Measurements from ENCODE around the gene COL5A2. TPM values are rescaled to one million over a fixed set of nuclear protein-coding genes. Genes with fewer than 3 reads are reported as not detected.

Gene COL5A2
- total RNA-seq, 2 experiments from 2014 or later = 1.6 to 1.7 TPM

DNA sequence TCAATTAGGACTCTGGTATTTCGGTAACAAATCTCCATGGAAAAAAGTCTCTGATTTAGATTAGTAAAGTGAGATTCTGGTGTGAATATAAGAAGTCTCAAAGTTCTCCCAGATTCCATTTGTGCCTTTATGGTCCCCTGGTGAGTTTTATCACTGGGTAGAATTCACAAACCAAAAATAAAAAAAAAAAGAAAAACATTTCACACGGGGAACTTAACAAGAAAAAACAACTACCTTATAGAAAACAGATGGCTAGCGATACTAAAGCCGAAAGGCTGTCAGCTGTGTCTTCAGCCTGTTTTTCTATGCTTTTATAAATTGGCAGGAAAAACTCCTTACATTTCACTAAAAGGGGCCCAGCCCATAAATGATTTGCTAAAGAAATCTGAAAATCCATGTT is 50.6 kb downstream of the COL5A2 start:
- ChIA-PET POLR2A (no interaction called here), CTCF (no interaction called here)
- no peak overlapping the region for H3K4me3 Mint-ChIP-seq
- DNase-seq = no peak
- H3K9me3 Mint-ChIP-seq = no peaks in the 10 kb centered on the region
- H3K36me3 Mint-ChIP-seq (ENCODE audit: low read depth) = no peaks in the 10 kb centered on the region
- H3K27me3 Mint-ChIP-seq = peaks cover 3% of the 10 kb centered on the region
- H3K27ac Mint-ChIP-seq = no peak overlapping the region
- H3K4me1 Mint-ChIP-seq = no peaks in the 10 kb centered on the region

DNA sequence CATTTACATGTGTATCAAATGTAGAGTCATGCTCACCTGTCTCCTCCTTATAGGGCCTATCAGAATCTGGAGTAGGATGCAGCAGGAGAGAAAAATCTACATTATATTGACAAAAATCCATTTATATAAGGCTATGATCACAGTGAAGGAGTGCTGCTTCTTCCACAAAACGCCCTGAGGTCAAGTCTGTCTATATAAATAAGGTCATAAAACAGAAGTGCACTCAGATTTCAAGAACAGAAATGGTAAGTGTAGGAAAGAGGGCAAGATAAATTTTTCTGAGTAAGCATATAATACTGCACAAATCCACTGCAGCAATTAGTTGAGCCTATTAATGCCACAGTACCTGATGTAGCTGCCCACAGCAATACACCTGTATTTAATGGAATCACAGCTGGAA is 51.8 kb downstream of the COL5A2 start:
- CTCF ChIA-PET = no interaction called here
- H3K27ac Mint-ChIP-seq = no peak overlapping the region
- peaks cover 3% of the 10 kb centered on the region for H3K27me3 Mint-ChIP-seq
- no peaks in the 10 kb centered on the region for H3K4me1 Mint-ChIP-seq
- DNase-seq = no peak
- H3K36me3 Mint-ChIP-seq (ENCODE audit: low read depth) = no peaks in the 10 kb centered on the region
- H3K4me3 Mint-ChIP-seq = no peak overlapping the region
- no peaks in the 10 kb centered on the region for H3K9me3 Mint-ChIP-seq
- POLR2A ChIA-PET = no interaction called here

DNA sequence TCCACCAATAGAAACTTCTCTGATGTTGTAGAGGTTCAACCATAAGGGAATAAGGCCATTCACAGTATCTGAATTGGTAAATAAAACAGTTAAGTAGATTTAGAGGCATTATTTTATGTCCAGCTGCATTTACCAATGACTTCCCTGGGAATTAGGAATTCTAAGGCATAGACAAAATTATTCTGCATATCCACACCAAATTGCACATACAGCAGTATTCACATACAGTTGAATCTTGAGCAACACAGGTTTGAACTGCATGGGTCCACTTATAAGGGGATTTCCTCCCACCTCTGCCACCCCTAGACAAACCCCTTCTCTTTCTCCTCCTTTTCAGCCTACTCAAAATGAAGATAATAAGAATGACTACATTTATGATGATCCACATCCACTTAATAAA is 54.4 kb downstream of the COL5A2 start:
- CTCF ChIA-PET = no interaction called here
- Mint-ChIP-seq H3K36me3 (ENCODE audit: low read depth) (no peaks in the 10 kb centered on the region), H3K4me3 (no peak overlapping the region), H3K27ac (no peak overlapping the region), H3K9me3 (no peaks in the 10 kb centered on the region), H3K27me3 (peaks cover 3% of the 10 kb centered on the region), H3K4me1 (no peaks in the 10 kb centered on the region)
- POLR2A ChIA-PET = no interaction called here
- no peak for DNase-seq

DNA sequence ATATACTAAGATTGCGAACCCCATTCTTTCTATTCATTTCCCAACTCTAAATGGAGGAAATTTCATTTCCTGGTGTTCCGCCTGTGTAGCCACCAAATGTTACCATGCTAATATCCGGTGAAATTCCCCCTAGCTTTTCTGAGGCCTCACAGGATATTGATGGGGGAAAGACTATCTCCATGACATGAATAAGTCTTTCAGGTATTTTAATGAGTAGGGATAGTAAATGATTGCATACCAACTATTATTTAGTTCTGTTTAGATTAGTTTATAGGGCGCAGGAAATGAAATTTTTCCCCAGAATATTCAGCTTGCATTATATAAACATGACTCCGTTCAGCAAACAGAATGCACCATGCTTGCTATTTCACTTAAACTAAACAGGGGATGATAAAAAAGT is 55.4 kb downstream of the COL5A2 start:
- Mint-ChIP-seq H3K4me3 (no peak overlapping the region), H3K27me3 (peaks cover 3% of the 10 kb centered on the region), H3K27ac (no peak overlapping the region), H3K36me3 (ENCODE audit: low read depth) (no peaks in the 10 kb centered on the region), H3K4me1 (no peaks in the 10 kb centered on the region), H3K9me3 (no peaks in the 10 kb centered on the region)
- ChIA-PET CTCF (no interaction called here), POLR2A (no interaction called here)
- DNase-seq = no peak

DNA sequence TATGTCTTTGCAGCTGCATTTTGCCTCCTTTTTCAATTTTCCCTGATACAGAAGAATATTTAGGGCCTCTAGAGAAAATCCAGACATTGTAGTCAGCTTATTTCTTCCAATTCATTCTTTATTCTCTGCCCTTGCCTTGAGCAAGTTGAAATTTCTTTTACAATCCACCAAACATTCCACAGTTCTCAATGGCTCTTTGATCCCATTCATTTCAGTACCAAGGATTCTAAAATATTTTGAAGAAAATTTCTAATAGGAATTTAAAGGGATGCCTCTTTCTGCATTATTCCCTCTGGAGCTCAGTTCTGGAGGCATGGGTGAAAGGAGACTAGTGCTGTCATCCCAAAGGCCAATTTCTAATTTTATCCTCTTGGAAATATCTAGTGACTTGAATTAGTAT is 61.2 kb downstream of the COL5A2 start:
- CTCF ChIA-PET = interaction anchor here (0.6 to 1.9 kb wide), 3 partner anchors 24 to 294 kb away, joined by 3 to 11 read pairs (median 5); no protein-coding TSS in a partner anchor
- H3K36me3 Mint-ChIP-seq (ENCODE audit: low read depth) = no peaks in the 10 kb centered on the region
- H3K9me3 Mint-ChIP-seq = no peaks in the 10 kb centered on the region

DNA sequence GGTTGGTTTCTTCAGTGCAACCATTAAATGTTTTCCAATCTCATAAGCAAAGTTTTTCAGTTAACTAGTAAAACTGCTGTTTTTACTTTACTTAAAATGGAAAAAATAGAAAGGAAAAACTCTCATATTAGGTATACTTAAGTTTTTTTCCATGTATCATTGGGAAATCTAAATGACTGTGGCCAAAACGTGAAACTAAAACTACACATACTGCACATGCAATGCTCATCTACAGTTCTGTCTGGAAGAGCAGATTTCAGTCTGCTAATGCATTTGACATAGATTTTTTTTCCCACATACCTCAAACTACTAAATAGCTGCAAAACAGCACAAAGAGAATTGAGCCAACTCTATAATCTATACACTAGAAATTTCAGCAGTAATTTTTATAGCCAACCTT is 62.6 kb downstream of the COL5A2 start:
- H3K27ac Mint-ChIP-seq = no peak overlapping the region
- H3K4me3 Mint-ChIP-seq = no peak overlapping the region
- no peaks in the 10 kb centered on the region for H3K9me3 Mint-ChIP-seq
- H3K36me3 Mint-ChIP-seq (ENCODE audit: low read depth) = no peaks in the 10 kb centered on the region
- H3K27me3 Mint-ChIP-seq = no peaks in the 10 kb centered on the region
- DNase-seq = no peak
- no peaks in the 10 kb centered on the region for H3K4me1 Mint-ChIP-seq
- POLR2A ChIA-PET = no interaction called here
- CTCF ChIA-PET = interaction anchor here (0.5 to 1.9 kb wide), 2 partner anchors 26 to 189 kb away, joined by 3 to 11 read pairs; no protein-coding TSS in a partner anchor

More for the DNA sequence above, 61.2 kb downstream of the COL5A2 start:
- no peaks in the 10 kb centered on the region for H3K4me1 Mint-ChIP-seq
- H3K27me3 Mint-ChIP-seq = no peaks in the 10 kb centered on the region
- POLR2A ChIA-PET = no interaction called here
- DNase-seq = no peak
- no peak overlapping the region for H3K4me3 Mint-ChIP-seq
- no peak overlapping the region for H3K27ac Mint-ChIP-seq

DNA sequence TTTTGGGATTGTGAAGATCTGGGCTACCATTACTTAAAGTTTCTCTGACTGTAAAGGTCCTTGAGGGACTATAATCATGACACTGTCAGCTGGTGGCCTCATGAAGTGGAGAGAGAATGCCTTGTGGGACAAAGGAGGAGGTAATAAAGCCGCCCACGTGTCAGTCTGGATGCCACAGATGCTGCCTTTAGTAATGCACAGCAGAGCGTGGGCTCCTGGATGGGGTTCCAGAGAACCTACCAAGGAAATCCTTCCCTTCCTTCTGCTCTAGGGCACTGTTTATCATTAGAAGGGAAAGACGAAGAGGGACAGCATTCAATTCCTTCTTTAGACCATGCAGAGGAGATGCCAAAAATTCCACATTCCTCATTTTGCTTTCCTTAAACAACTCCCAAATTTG is 63.5 kb downstream of the COL5A2 start:
- Mint-ChIP-seq H3K27ac (no peak overlapping the region), H3K9me3 (no peaks in the 10 kb centered on the region), H3K4me3 (no peak overlapping the region), H3K27me3 (no peaks in the 10 kb centered on the region), H3K4me1 (no peaks in the 10 kb centered on the region), H3K36me3 (ENCODE audit: low read depth) (no peaks in the 10 kb centered on the region)
- ChIA-PET POLR2A (no interaction called here), CTCF (no interaction called here)
- DNase-seq = no peak

DNA sequence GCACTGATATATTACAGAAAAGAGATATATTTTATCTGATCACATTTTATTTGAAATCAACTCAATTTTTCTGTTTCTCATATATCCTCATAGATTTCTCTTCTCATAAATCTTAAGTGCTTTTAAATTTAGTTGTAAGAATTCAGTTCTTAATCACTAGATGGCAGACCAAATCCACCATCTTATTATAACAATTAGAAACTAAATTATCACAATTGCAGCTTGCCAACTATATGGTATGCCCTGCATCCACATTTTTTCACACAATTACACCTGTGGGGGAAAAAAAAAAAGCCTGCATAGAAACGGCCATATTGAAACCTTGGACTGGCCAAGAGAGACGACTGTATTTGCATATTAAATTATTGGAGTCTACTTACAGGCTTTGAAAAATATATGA is 64.4 kb downstream of the COL5A2 start:
- POLR2A ChIA-PET = no interaction called here

DNA sequence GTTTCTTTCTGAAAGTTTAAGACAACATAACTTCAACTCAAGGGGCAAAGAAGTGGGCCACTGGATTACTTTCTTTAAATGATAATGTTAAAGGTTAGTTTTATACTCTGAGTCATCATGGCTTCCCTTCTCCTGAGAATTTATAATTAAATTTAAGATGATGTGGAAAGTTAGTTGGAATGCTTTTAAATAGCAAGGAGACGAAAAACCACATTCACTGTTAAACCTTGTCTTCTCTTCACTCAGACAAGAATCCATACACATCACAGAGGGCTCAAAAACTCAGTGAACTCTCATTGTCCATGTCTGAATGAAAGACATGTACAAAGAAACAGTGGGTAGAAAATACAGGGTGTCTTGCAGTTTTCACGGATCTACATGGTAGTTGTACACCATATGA is 65.6 kb downstream of the COL5A2 start:
- POLR2A ChIA-PET = no interaction called here
- no peaks in the 10 kb centered on the region for H3K4me1 Mint-ChIP-seq
- CTCF ChIA-PET = no interaction called here

More for the DNA sequence above, 64.4 kb downstream of the COL5A2 start:
- DNase-seq = no peak
- H3K4me1 Mint-ChIP-seq = no peaks in the 10 kb centered on the region
- no peak overlapping the region for H3K4me3 Mint-ChIP-seq
- H3K9me3 Mint-ChIP-seq = no peaks in the 10 kb centered on the region
- no peaks in the 10 kb centered on the region for H3K27me3 Mint-ChIP-seq
- CTCF ChIA-PET = no interaction called here
- H3K36me3 Mint-ChIP-seq (ENCODE audit: low read depth) = no peaks in the 10 kb centered on the region
- H3K27ac Mint-ChIP-seq = no peak overlapping the region

DNA sequence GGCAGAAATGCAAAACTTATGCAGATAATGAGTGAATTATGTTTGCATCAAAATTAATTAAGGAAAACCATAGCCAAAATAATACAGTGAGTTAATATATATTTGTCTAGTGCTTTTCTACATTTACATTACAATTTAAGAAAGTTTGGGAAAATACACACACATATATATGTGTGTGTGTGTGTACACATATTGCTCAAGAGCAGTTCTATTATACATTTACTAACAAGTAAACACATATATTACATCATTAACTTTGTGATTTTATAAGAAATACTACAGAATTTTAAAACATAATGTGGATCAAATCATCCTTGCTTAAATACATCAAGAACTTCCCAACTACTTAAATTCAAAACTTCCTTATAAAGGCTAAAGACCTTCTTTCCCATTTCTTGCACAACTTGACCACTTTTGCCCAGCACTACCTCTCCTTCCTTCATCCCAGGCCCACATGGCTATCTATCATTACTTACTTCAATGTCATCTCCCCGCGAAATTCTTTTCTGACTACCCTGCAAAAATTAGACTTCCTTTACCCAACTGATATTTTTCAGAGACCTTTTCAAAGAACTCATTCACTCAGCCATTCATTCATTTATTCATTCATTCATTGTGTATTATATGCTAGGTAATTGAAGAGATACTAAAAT is 68.4 kb downstream of the COL5A2 start:
- H3K36me3 Mint-ChIP-seq (ENCODE audit: low read depth) = no peaks in the 10 kb centered on the region
- no peaks in the 10 kb centered on the region for H3K4me1 Mint-ChIP-seq
- CTCF ChIA-PET = no interaction called here
- no peaks in the 10 kb centered on the region for H3K9me3 Mint-ChIP-seq
- no peak for DNase-seq
- no peaks in the 10 kb centered on the region for H3K27me3 Mint-ChIP-seq
- H3K27ac Mint-ChIP-seq = no peak overlapping the region
- POLR2A ChIA-PET = no interaction called here
- no peak overlapping the region for H3K4me3 Mint-ChIP-seq

More for the DNA sequence above, 65.6 kb downstream of the COL5A2 start:
- Mint-ChIP-seq H3K9me3 (no peaks in the 10 kb centered on the region), H3K4me3 (no peak overlapping the region), H3K27ac (no peak overlapping the region), H3K36me3 (ENCODE audit: low read depth) (no peaks in the 10 kb centered on the region), H3K27me3 (no peaks in the 10 kb centered on the region)
- DNase-seq = no peak

DNA sequence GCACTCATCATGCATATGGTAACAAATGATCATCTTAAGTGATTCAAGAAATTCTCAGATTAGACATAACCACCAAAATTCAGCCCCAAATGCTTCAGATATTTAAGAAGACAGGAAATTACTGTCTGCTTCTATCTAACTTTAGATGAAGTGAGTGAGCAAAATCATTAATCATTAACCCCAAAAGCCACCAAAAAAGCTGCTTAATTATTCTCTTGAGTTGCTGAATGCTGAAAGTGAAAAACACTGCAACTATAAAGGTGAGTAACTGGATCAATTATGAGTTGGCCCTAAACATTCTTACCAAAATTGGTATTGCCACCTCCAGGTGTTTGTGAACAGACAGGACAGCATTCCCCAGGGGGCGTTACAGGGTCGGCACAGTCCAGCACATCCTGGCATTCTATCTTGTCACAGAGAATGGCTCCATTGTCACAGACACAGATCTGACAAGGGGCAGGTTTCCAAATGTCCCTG is 69.6 kb downstream of the COL5A2 start:
- H3K4me3 Mint-ChIP-seq = no peak overlapping the region
- ChIA-PET CTCF (no interaction called here), POLR2A (no interaction called here)
- no peaks in the 10 kb centered on the region for H3K27me3 Mint-ChIP-seq
- no peaks in the 10 kb centered on the region for H3K4me1 Mint-ChIP-seq
- no peak overlapping the region for H3K27ac Mint-ChIP-seq
- no peak for DNase-seq
- no peaks in the 10 kb centered on the region for H3K9me3 Mint-ChIP-seq
- H3K36me3 Mint-ChIP-seq (ENCODE audit: low read depth) = no peaks in the 10 kb centered on the region

DNA sequence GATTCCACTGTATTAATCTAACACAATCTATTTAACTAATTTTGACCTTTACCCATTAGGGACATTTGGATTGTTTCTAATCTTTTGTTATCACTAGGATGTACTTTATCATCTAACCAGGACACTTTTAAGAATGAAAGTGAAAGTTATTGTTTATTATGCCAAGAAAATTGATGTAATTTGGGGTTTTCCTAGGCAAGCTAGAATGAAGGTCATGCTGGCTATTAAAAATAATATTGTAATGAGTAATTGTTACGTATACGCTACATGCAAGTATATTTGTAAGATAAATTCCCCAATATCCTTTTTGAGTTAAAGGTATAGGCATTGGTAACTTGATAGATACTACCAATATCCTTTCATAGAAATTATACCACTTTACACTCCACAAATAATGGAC is 74.6 kb downstream of the COL5A2 start:
- no peak overlapping the region for H3K27ac Mint-ChIP-seq
- ChIA-PET CTCF (no interaction called here), POLR2A (no interaction called here)
- no peaks in the 10 kb centered on the region for H3K9me3 Mint-ChIP-seq
- no peak for DNase-seq
- H3K27me3 Mint-ChIP-seq = no peaks in the 10 kb centered on the region
- no peak overlapping the region for H3K4me3 Mint-ChIP-seq
- H3K4me1 Mint-ChIP-seq = no peaks in the 10 kb centered on the region
- no peaks in the 10 kb centered on the region for H3K36me3 Mint-ChIP-seq (ENCODE audit: low read depth)

DNA sequence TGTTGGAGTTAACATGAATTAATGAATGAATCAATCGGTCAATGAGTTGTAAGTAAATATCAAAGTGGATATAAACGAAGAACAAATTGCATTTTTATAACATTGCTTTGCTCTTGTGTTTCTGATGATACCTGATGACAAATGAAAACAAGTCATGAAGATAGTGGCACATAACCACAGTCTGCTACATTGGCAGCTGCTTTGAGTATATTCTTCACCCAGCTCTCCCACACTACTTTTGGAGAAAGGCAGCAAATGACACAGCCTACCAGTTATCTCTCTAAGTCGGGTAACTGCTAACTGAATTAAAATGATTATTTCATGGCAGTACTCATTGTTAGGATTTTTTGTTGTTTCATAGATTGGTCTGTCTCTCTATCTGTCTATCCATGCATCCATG is 76.8 kb downstream of the COL5A2 start:
- H3K36me3 Mint-ChIP-seq (ENCODE audit: low read depth) = no peaks in the 10 kb centered on the region
- H3K9me3 Mint-ChIP-seq = no peaks in the 10 kb centered on the region
- no peak overlapping the region for H3K4me3 Mint-ChIP-seq
- POLR2A ChIA-PET = no interaction called here
- H3K4me1 Mint-ChIP-seq = no peaks in the 10 kb centered on the region
- H3K27me3 Mint-ChIP-seq = no peaks in the 10 kb centered on the region
- H3K27ac Mint-ChIP-seq = no peak overlapping the region
- CTCF ChIA-PET = no interaction called here
- DNase-seq = no peak

DNA sequence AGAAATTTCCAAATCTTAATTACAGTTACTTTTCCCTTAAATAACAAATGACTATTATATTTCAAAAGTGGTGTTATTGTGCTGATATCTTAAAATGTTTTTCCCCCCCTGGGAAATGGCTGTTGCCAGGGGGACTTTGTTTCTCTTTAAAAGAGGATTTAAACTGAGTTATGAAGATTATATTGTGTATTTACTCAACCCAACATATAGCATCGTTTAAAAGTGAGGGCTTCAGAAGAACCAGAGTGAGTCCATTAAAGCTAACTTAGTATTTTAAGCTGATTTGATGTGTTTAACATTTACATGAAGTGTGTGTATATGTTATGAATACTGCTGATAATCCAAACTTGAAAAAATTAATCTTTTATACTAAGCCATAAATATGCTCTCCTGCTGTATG is 81.6 kb downstream of the COL5A2 start:
- DNase-seq = no peak
- H3K27me3 Mint-ChIP-seq = no peaks in the 10 kb centered on the region
- ChIA-PET CTCF (no interaction called here), POLR2A (no interaction called here)
- peaks cover 2% of the 10 kb centered on the region for H3K4me1 Mint-ChIP-seq
- no peaks in the 10 kb centered on the region for H3K9me3 Mint-ChIP-seq
- H3K36me3 Mint-ChIP-seq (ENCODE audit: low read depth) = no peaks in the 10 kb centered on the region
- H3K27ac Mint-ChIP-seq = no peak overlapping the region
- H3K4me3 Mint-ChIP-seq = no peak overlapping the region

Data from activated CD4-positive, alpha-beta memory T cell treated with anti-CD3 and anti-CD28 coated beads, Interleukin-2, amount 10 ng/mL, durations not matched to agents 7 days and 5 days (primary cell).